Dedifferentiated amniotic fluid mesenchymal stem cell (primary cell): ENCODE measurements around the gene ZNF497.
"Not testable (repeated sequence)": the region's sequence is repeated elsewhere in the genome, so short reads cannot be mapped to it uniquely, and the experiment has no call there.

Experiments
- DNase-seq: peaks from one replicate; pipeline ENCODE4 v3.0.0-alpha.2; 2016; ENCODE audit errors: extremely low spot score

ZNF497 gene

DNA sequence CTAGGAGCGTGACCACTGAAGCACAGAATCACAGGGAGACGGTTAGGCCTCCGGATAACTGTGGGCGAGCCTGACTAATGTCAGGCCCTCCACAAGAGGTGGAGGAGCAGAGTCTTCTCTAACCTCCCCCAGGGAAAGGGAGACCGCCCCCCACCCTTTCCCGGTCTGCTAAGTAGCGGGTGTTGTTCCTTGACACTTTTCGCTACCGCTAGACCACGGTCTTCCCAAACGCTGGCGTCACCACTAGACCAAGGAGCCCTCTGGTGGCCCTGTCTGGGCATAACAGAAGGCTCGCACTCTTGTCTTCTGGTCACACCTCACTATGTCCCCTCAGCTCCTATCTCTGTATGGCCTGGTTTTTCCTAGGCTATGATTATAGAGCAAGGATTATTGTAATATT lies 51.9 kb downstream of the ZNF497 start:
- DNase-seq = not testable (repeated sequence)

DNA sequence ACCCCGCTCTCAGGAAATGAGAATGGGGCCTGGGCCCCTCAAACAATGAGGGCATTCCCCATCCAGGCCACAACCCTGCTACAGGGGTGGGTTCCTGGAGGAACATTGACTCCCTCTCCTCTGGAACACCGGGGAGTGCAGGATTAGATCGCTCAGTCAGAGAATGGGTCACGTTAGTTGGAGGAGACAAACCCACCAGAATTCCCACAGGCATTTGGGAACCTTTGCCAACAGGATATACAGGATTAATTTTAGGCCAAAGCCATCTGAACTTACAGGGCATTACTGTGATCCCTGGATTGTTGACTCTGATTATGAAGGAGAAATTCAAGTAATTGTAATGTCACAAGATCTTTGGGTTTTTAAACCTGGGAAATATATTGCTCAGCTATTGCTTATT lies 54.8 kb downstream of the ZNF497 start:
- DNase-seq = no peak

DNA sequence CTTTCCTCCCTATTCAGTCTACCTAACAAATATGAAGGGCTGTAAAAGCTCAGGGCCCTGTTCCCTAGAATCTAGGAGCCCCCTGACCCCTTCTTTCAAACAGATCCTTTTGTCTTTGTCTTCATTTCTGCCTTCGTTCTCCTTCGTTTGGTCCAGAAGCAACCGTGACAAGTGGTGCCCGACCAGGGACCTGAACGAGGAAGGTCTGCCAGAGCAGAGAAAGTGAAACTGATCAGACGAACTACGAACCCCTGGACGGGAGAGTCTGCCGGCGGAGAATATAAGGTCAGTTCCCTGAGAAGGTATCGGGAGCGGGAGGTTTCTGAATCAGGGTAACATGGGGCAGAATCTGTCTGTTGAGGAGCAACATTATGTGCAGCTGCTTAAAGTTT lies 56.6 kb downstream of the ZNF497 start:
- DNase-seq = no peak

DNA sequence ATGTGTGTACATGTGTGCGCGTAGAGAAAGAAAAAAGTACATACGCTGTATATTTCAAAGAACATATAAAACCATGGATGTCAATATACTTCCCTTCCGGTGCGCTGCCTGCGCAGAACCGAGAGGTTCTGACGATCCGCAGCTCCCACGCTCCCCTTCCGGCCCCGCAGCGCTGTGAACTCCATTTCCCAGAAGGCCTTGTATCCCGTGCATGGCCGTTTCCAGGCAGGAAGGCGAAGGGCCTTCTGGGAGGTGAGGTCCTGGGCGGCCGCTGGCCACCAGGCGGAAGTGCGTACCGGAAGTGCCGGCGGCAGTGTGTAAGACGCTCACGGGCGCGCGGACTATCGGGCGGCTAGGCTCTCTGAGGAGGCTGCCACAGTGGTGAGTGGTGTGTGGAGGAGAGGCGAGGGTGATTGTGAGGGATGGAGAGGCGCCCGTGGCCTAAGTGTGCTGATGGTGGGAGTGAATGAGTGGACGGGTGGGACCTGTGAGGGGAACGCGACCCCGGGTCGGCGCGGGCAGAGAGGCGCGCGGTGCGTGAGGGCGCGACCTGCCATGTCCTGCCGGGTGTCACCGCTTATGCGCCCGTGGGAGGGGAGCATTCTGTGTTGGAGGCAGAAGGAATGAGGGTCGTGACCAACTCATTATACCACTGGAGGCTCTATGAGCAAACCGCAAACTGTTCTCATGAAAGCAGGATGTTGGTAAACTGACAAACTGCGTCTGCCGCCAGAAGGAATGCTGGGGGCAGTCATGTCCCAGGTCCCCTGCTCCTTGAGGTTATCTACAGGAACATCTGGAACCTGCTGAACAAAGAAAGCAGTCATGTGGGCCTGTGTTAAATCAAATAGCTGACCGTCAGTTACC lies 57.3 kb downstream of the ZNF497 start, which contains the start of gene ERVK3-1:
Gene ERVK3-1 (plus strand): TSS at position 313 of the 867 bp plus-strand sequence. CDS start 6,792 bp downstream, outside the sequence.
- peak; percentile 98 for DNase-seq

DNA sequence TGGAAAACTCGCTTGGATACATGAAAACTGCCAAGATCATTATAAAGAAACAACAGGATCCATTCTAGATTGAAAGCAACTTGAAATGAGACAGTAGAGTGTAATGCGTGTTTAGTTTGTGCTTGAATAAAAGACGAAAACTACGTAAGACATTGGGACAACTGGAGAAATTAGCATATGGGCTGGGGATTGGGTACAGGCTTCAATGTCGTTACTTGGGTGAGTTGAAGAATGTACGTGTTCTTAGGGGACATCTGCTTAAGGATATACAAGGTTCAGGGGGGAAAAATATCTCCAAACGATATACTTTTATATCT lies 57.8 kb downstream of the ZNF497 start:
- DNase-seq = no peak
